ENCODE measurements around the gene CYP27A1. TPM values are rescaled to one million over a fixed set of nuclear protein-coding genes. Genes with fewer than 3 reads are reported as not detected.

Gene CYP27A1
- total RNA-seq, 2 donors from 2014 or later: 32.8 to 53.7 TPM

GRCh38 chr2:218792433-218792832 is 10.5 kb downstream of the CYP27A1 start:
- Histone ChIP-seq H3K9ac (ENCODE audit: extremely low read depth, low read length, poor library complexity, severe bottlenecking) (no peak overlapping the region), H3K27me3 (ENCODE audit: control insufficient read depth, insufficient read depth, low read length, poor library complexity, severe bottlenecking) (no peaks in the 10 kb centered on the region), H3K36me3 (ENCODE audit: control insufficient read depth, insufficient read depth, low read length) (peaks cover 5% of the 10 kb centered on the region), H3K27ac (ENCODE audit: low read depth, low read length) (no peak overlapping the region), H3K4me3 (ENCODE audit: low read length) (no peak overlapping the region), H3K4me1 (ENCODE audit: control insufficient read depth, insufficient read depth, low read length) (peaks cover 13% of the 10 kb centered on the region), H3K9me3 (ENCODE audit: control insufficient read depth, low read length) (peaks cover 7% of the 10 kb centered on the region)
- TF ChIP-seq, protein P1, sequence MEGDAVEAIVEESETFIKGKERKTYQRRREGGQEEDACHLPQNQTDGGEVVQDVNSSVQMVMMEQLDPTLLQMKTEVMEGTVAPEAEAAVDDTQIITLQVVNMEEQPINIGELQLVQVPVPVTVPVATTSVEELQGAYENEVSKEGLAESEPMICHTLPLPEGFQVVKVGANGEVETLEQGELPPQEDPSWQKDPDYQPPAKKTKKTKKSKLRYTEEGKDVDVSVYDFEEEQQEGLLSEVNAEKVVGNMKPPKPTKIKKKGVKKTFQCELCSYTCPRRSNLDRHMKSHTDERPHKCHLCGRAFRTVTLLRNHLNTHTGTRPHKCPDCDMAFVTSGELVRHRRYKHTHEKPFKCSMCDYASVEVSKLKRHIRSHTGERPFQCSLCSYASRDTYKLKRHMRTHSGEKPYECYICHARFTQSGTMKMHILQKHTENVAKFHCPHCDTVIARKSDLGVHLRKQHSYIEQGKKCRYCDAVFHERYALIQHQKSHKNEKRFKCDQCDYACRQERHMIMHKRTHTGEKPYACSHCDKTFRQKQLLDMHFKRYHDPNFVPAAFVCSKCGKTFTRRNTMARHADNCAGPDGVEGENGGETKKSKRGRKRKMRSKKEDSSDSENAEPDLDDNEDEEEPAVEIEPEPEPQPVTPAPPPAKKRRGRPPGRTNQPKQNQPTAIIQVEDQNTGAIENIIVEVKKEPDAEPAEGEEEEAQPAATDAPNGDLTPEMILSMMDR (conservative IDR thresholded peaks at IDR 0.05): no peak
- H3K9me3 Mint-ChIP-seq: peaks cover 6% of the 10 kb centered on the region
- H3K27ac Mint-ChIP-seq: no peak overlapping the region
- no peak overlapping the region for H3K4me3 Mint-ChIP-seq
- 100% methylated on average over 1 of the region's 1 CpG; no CpG with 5 or more reads in 1 of the 2 experiments for WGBS, 2 experiments (ENCODE audit: insufficient coverage in 1 of 2, insufficient read length in 1 of 2)
- no peaks in the 10 kb centered on the region for H3K27me3 Mint-ChIP-seq (ENCODE audit: insufficient read depth)
- H3K36me3 Mint-ChIP-seq (ENCODE audit: low read depth): peaks cover 13% of the 10 kb centered on the region
- peaks cover 36% of the 10 kb centered on the region for H3K4me1 Mint-ChIP-seq
- DNase-seq: no peak

DNA sequence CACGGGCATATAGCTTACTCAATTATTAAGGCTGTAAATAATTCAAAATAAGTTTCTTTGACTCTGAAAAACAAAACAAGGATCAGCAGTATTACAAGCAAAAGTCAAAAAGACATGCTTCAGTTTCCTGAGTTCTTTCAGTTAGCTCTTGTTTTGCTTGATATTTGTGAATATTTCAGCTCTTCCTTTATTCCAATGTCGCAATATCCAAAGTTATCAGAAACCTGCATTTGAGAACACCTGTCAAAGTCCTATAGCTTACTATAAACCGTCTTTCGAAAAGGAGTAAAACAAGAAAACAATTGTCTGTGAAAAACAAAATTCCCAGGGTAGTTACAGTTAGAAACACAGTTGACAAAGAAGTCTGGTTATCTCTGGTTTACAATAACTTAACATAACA is 14.7 kb downstream of the CYP27A1 start:
- no peak overlapping the region for H3K4me3 Mint-ChIP-seq
- DNase-seq: no peak
- no peak overlapping the region for H3K27ac Mint-ChIP-seq
- no peaks in the 10 kb centered on the region for H3K27me3 ChIP-seq (ENCODE audit: control insufficient read depth, insufficient read depth, low read length, poor library complexity, severe bottlenecking)
- H3K36me3 Mint-ChIP-seq (ENCODE audit: low read depth): peaks cover 6% of the 10 kb centered on the region
- no peaks in the 10 kb centered on the region for H3K27me3 Mint-ChIP-seq (ENCODE audit: insufficient read depth)
- no peak overlapping the region for H3K27ac ChIP-seq (ENCODE audit: low read depth, low read length)
- H3K4me1 ChIP-seq (ENCODE audit: control insufficient read depth, insufficient read depth, low read length): peaks cover 18% of the 10 kb centered on the region
- H3K4me1 Mint-ChIP-seq: peaks cover 35% of the 10 kb centered on the region
- H3K9me3 ChIP-seq (ENCODE audit: control insufficient read depth, low read length): no peaks in the 10 kb centered on the region
- 95 to 100% methylated on average over 4 of the region's 4 CpGs for WGBS, 2 experiments (ENCODE audit: insufficient coverage in 1 of 2, insufficient read length in 1 of 2)
- TF ChIP-seq, protein P1 (conservative IDR thresholded peaks at IDR 0.05): no peak
- H3K36me3 ChIP-seq (ENCODE audit: control insufficient read depth, insufficient read depth, low read length): no peaks in the 10 kb centered on the region
- H3K9me3 Mint-ChIP-seq: peaks cover 2% of the 10 kb centered on the region
- H3K9ac ChIP-seq (ENCODE audit: extremely low read depth, low read length, poor library complexity, severe bottlenecking): no peak overlapping the region
- no peak overlapping the region for H3K4me3 ChIP-seq (ENCODE audit: low read length)

DNA sequence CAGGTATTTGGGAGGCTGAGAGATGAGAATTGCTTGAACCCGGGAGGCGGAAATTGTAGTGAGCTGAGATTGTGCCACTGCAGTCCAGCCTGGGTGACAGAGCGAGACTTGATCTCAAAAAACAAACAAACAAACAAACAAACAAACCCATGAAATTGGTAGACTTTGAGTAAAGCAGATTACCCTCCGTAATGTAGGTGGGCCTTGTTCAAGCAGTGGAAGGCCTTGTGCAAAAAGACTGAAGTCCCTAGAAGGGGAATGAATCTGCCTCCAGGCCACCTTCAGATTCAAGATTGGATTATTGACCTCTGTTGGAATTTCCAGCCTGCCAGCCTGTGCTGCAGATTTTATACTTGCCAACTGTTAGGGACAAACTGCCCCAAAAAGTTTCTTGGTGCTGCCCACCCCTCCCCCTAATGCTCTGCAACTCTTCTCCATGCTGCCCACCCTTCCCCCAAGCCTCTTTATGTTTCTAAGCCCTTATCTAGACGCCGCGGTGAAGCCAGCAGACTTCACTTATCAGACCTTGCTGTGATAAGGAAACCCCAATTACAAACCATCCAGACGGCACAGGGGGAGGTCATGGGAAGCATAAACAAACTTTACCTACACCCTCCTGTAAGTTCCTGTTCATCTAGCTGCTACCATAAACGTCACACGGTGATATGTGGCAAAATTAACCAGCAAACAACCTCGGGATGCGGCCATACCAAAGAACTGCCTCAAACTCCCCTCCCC is 17.0 kb downstream of the CYP27A1 start:
- Mint-ChIP-seq H3K9me3 (peaks cover 14% of the 10 kb centered on the region), H3K4me3 (peak overlapping the region; percentile 37), H3K27me3 (ENCODE audit: insufficient read depth) (no peaks in the 10 kb centered on the region), H3K27ac (peak overlapping the region; percentile 92), H3K36me3 (ENCODE audit: low read depth) (peaks cover 5% of the 10 kb centered on the region), H3K4me1 (peaks cover 41% of the 10 kb centered on the region)
- DNase-seq: peak; percentile 86
- Histone ChIP-seq H3K36me3 (ENCODE audit: control insufficient read depth, insufficient read depth, low read length) (no peaks in the 10 kb centered on the region), H3K9ac (ENCODE audit: extremely low read depth, low read length, poor library complexity, severe bottlenecking) (peak overlapping the region; percentile 74), H3K27ac (ENCODE audit: low read depth, low read length) (peak overlapping the region; percentile 32), H3K9me3 (ENCODE audit: control insufficient read depth, low read length) (peaks cover 11% of the 10 kb centered on the region), H3K4me3 (ENCODE audit: low read length) (peak overlapping the region; percentile 73), H3K4me1 (ENCODE audit: control insufficient read depth, insufficient read depth, low read length) (peaks cover 18% of the 10 kb centered on the region), H3K27me3 (ENCODE audit: control insufficient read depth, insufficient read depth, low read length, poor library complexity, severe bottlenecking) (no peaks in the 10 kb centered on the region)
- TF ChIP-seq, protein P1 (conservative IDR thresholded peaks at IDR 0.05): no peak
- WGBS, 2 experiments (ENCODE audit: insufficient coverage in 1 of 2, insufficient read length in 1 of 2): 37 to 64% methylated on average over 5 to 12 of the region's 12 CpGs
